GM21737 (cell line): Measurements from ENCODE around the gene SERPINA5.

Experiments
- ATAC-seq: cut with Tn5 transposase; IDR thresholded peaks from one replicate; pipeline ENCODE4 v1.9.1; 2021; ENCODE audit warnings: mild to moderate bottlenecking, moderate library complexity; ENCODE audit not compliant: unreplicated experiment

The SERPINA5 gene

GRCh38 chr14:94548999-94549985 lies 31.9 kb upstream of the SERPINA5 start:
- no peak for ATAC-seq

DNA sequence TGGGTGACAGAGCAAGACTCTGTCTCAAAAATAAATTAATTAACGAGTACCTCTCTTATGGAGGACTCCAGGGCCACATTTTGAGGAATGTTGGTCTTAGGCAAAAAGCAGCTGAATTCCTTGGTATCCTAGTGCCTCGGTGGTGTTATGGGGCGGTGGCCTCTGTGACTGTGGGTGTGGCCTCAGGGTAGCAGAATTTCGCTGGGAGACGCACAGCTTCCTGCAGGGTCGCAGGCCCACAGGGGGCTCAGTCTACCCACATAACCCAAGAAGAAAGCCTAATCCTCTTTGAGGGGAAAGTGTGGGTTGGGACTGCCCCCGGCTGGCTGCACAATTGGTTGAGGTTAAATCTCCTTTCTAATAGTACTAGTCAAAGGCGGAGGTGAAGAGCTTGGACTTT lies 31.2 kb upstream of the SERPINA5 start:
- ATAC-seq: no peak

GRCh38 chr14:94555991-94556390 lies 25.2 kb upstream of the SERPINA5 start:
- ATAC-seq: no peak

DNA sequence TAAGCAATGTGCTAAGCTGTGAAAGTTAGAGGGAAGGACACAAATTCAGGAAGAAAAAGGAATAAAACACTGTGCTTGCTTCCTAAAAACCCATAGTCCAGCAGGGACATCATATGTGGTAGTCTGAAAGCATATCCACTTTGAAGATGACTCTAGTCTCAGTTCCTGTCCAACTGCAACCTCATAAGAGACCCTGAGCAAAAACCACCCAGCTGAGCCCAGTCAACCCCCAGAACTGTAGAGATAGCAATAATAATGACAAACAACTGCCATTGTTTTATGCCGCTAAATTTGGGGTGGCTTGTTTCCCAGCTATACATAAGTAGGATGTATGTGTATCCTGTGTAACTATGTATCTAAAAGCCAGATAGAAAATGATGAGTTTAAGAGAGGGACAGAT lies 23.9 kb upstream of the SERPINA5 start:
- ATAC-seq: no peak

DNA sequence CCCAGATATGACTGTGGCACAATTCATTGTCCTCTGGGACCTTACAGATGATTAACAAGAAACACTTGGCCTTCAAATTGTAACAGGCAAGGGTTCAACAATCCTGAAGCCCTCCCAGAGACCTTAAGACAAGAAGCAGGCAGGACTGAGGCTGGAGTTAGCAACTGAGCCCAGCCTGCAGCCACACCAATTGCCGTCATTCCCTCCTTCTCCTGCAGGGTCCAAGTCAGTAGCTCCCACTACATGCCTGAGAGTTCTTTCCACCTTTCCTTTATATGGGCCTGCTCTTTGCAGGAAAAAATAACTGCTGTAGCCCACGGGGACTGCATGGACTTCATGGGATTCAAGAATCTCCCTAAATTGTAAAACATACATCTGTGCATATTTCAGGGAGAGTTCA lies 22.4 kb upstream of the SERPINA5 start:
- no peak for ATAC-seq

DNA sequence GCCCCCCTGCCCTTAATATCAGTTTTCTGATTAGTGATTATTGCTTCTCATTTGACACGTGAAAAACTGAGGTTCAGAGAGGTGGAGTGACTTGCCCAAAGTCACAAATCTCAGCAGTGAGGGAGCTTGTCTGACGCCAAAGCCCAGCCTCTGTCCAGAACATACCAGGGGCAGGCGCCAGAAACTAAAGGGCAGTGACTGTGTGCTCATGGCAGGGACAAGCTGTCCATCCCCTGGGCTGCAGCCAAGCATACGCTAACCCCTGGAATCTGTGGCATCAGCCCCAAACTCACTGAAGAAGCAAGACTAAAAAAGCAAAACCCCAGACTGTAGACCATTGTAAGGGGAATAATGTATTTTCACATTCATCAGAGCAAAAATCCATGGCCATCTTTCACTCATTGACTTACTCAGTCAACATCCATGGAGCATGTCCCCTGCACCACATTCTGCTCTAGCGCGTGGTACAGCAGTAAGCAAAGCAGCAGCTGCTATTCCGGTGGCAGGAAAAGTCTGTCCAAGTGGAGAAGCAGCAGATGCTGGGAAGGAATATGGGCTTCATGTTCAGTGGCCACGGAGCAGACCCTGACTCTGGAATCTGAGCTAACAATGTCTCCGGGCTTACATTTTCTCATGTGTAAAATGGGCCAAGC lies 21.5 kb upstream of the SERPINA5 start:
- no peak for ATAC-seq

DNA sequence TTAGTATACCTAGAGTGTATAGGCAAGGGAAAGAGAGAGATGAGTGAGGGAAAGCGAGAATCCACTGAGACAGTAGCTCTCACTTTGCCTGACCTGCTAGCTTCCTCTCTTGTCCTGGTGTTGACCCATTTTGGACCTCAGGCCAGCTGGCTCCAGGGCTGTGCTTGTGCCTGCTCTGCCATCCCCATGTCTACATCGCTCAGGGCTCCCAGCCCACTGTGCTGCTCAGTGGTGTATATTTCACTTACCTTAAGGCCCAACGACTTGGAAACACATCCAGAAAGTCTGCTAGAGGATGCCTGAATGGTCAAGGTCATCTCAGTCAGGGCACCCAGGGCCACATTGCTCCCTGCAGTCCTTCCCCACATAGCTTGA lies 20.9 kb upstream of the SERPINA5 start:
- no peak for ATAC-seq

- no peak for ATAC-seq
These were observed 20.2 kb upstream of the SERPINA5 start, which contains the start of gene SERPINA4 for GRCh38 chr14:94560751-94561655. Gene SERPINA4 (plus strand): TSS chr14:94561442. CDS start chr14:94563483, 2,041 bp downstream.

GRCh38 chr14:94561656-94562010 lies 19.6 kb upstream of the SERPINA5 start:
- no peak for ATAC-seq

DNA sequence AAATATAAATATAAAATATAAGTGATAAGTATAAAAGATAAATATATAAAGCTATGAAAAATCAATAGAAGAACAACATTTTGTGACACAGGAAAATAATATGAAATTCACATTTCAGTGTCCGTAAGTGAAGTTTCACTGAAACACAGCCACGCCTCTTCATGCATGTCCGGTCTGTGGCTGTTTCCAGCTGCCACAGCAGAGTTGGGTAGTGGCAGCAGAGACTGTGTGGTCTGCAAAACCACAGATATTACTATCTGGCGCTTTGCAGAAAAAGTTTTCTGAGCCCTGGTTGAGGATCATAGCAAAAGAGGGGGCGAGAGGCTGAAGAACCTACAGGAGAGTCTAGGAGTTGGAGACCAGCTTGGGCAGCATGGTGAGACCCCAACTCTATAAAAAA lies 19.2 kb upstream of the SERPINA5 start:
- ATAC-seq: no peak

GRCh38 chr14:94562941-94563883 lies 18.0 kb upstream of the SERPINA5 start:
- ATAC-seq: no peak

DNA sequence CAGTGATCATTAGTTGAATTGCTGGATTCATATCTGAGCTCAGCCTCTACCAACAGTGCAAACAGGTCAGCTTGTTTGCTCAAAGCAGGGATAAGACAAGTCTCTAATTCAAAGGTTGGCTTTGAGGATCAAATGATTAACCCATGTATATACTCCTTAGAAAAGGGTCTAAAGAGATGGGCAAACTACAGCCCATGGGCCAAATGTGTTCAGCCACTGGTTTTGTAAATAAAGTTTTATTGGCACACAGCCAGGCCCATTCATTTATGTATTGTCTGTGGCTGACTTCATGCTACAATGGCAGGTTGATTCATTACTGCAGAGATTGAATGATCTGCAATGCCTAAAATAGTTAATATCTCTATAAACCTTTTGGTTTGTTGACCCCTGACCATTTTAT lies 16.8 kb upstream of the SERPINA5 start:
- no peak for ATAC-seq

DNA sequence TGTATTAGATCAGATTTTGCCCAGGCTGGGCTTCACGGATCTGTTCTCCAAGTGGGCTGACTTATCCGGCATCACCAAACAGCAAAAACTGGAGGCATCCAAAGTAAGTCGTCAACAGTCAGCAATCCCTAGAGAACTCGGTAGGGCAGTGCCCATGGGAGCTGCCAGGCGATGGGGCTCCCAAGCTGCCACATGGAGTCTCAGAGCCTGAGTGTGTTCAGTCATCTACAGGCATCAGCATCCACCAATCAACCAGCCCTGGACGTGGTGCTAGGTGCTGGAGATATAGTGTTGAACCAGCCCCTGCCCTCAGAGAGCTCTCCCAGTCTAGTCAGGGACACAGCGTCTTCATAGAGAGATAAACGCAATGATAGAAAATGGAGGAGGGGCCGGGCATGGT lies 13.0 kb upstream of the SERPINA5 start:
- no peak for ATAC-seq

- ATAC-seq: no peak
These were observed 11.7 kb upstream of the SERPINA5 start for GRCh38 chr14:94569381-94570001.

DNA sequence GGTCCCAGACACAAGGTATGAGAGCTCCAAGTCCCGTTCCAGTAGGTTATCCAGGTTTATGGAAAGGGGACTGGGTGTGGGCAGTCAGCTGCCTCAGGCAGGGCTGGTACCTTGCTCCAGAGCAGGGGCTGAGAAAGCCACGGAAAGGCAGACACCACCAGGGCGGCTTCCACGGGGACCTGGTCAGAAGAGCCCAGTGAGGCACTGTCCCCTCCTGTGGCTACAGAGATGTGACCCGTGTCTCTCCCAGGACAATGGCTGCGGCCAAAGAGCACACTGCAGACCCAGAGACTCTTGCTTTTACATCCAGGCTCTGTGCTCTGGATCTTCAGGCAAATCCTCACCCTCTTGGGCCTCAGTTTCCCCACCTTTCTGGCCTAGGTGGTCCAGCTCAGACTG lies 11.2 kb upstream of the SERPINA5 start:
- ATAC-seq: no peak

- no peak for ATAC-seq
These were observed 10.8 kb upstream of the SERPINA5 start for GRCh38 chr14:94570440-94570839.

DNA sequence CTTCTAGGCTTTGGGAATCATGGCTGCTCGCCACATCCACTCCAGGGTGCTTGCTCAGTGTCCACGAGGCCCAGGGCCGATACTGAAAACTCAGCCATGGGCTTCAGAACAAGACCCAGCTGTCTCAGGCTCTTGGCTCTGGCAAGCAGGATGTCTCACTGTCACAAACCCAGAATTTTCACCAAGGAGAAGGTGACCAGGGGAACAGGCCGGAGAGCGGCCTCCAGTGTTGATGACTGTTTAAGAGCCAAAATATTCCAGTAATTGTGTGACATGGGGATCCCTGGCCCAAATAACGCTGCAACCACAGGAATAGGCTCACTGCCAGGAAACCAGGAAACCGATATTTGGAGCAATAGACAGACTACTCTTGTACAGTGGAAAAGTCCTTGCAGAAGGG lies 9.8 kb upstream of the SERPINA5 start:
- no peak for ATAC-seq

DNA sequence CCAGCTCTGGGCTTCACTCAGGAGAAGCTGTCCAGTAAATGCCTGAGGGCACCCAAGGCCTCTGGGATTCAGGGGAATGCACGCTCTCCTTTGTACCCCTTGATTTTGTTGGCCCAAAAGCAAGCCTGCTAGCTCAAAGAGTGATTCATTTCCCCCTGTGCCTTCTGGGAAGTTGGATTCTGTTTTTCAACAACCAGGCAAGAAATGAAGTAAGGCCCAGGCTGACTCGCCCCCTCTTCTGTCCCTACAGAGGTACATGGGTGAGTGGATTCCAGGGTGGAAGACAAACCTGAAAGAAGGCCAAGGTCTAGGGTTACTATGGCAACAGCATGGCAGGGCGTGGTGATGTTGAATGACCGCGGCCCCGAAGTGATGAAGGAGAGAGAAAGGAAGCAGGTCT lies 9.3 kb upstream of the SERPINA5 start:
- no peak for ATAC-seq

DNA sequence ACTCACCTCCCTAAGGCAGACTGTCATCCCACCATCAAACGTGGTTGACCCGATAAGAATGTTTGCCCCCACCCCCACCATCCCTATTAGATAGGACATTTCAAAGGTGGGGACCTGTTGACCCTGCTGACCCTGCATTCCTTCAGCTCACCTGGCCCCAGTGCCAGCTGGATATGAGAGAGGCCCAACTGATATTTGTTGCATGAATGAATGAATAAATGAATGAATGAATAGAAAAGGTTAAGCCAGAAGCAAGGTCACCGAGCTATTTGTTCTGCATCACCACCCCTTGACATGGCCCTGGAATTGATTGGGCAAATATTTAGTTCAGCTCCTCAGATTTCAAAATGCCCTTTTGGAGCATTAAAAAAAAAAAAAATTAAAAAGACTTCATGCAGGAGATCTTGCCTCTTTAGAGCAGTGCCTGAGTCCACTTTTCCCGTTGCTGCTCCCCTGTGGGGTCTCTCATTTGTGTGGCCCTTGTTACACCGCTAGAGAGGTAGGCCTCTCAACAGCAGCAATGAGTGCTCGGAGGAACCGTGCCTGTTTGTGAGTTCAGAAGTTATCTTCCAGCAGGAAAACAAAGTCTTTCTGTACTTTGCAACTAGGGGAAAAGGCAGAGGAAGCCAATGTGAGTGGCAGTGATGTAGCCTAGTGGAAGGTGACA lies 8.5 kb upstream of the SERPINA5 start:
- no peak for ATAC-seq
